Left colon (tissue), 2 donors: ENCODE results near the gene CD22. TPM values are rescaled to one million over a fixed set of nuclear protein-coding genes. Genes with fewer than 3 reads are reported as not detected.
A peak's percentile ranks its signal among the peaks of the same experiment; 100 is the strongest.

ENCODE experiments used
- ATAC-seq: fragments of 200-7000 bp; cut with Tn5 transposase; one replicate; pipeline ENCODE4 v1.9.1; 2020; ENCODE audit warnings: mild to moderate bottlenecking, moderate library complexity
- DNase-seq, 2 donors: peaks; one replicate each; pipeline ENCODE4 v3.0.0-alpha.2; 2020
- intact Hi-C, 2 donors: fragments of 100-400 bp; cut with DNase I in 1 of 2; cut with micrococcal nuclease in 1 of 2; formaldehyde crosslinking; loops; one replicate each; pipeline versions ENCODE4 v1.11.2 to v1.14.0; 2022; cut with DNase I, micrococcal nuclease
- total RNA-seq, 2 donors: library from RNA; stranded (reverse); fragmentation: NEBNext Ultra II Directional; extraction: Animal tissue kit (Norgen Biotek cat#: 25700); gene quantifications; one replicate each; pipeline ENCODE4 v1.2.1, GENCODE V29; 2021
- donor health status: DM: no; HTN: no; CAD: no.
- donor health status: DM: yes; HTN: yes; CAD: no.

Gene CD22
- total RNA-seq, 2 donors from 2014 or later: 2.5 to 3.2 TPM

- DNase-seq: no peak
- no peak for ATAC-seq
- intact Hi-C loops: no loop called here
These were observed 18.7 kb upstream of the CD22 start for GRCh38 chr19:35310331-35310730.

- no peak for ATAC-seq
- intact Hi-C loops: no loop called here
- no peak for DNase-seq
These were observed 18.0 kb upstream of the CD22 start for GRCh38 chr19:35310811-35311465.

GRCh38 chr19:35311901-35312665 lies 16.9 kb upstream of the CD22 start:
- intact Hi-C loops: no loop called here
- ATAC-seq: no peak
- DNase-seq: no peak

- intact Hi-C loops: no loop called here
- DNase-seq (no peak), ATAC-seq (no peak)
These were observed 15.4 kb upstream of the CD22 start for GRCh38 chr19:35313587-35313986.

- no peak for ATAC-seq
- no peak for DNase-seq
- intact Hi-C loops: no loop called here
These were observed 15.0 kb upstream of the CD22 start for GRCh38 chr19:35314031-35314430.

- DNase-seq: no peak
- intact Hi-C loops: no loop called here
- no peak for ATAC-seq
These were observed 14.0 kb upstream of the CD22 start for GRCh38 chr19:35314858-35315470.

- intact Hi-C loops: no loop called here
- no peak for ATAC-seq
- DNase-seq: no peak
These were observed 13.1 kb upstream of the CD22 start for GRCh38 chr19:35315883-35316282.

GRCh38 chr19:35316560-35316959 lies 12.4 kb upstream of the CD22 start:
- ATAC-seq (no peak), DNase-seq (no peak)

GRCh38 chr19:35317464-35318043 lies 11.4 kb upstream of the CD22 start:
- DNase-seq: no peak
- intact Hi-C loops: no loop called here
- ATAC-seq: no peak

More at GRCh38 chr19:35316560-35316959, 12.4 kb upstream of the CD22 start:
- intact Hi-C loops: no loop called here

GRCh38 chr19:35318679-35319448 lies 10.1 kb upstream of the CD22 start:
- DNase-seq (peak in 1 of 2 donors; percentile 36), ATAC-seq (no peak)
- intact Hi-C loops: no loop called here

GRCh38 chr19:35320065-35320713 lies 8.8 kb upstream of the CD22 start:
- intact Hi-C loops: no loop called here
- no peak for DNase-seq
- no peak for ATAC-seq

- intact Hi-C loops: no loop called here
- ATAC-seq (no peak), DNase-seq (no peak)
These were observed 7.7 kb upstream of the CD22 start for GRCh38 chr19:35321291-35321690.

GRCh38 chr19:35322014-35322413 lies 7.0 kb upstream of the CD22 start:
- DNase-seq (no peak), ATAC-seq (no peak)
- intact Hi-C loops: no loop called here

GRCh38 chr19:35327642-35328041 lies 1.3 kb upstream of the CD22 start:
- ATAC-seq (no peak), DNase-seq (no peak)
- intact Hi-C loops: no loop called here

GRCh38 chr19:35329323-35329722 lies 336 bp downstream of the CD22 start:
- DNase-seq: no peak
- no peak for ATAC-seq
- intact Hi-C loops: no loop called here

- DNase-seq (peak in 1 of 2 donors; percentile 33), ATAC-seq (no peak)
- intact Hi-C loops: no loop called here
These were observed 1.5 kb downstream of the CD22 start for GRCh38 chr19:35330475-35330874.

GRCh38 chr19:35331551-35332214 lies 2.7 kb downstream of the CD22 start:
- ATAC-seq: no peak

GRCh38 chr19:35332817-35333216 lies 3.8 kb downstream of the CD22 start:
- ATAC-seq (no peak), DNase-seq (no peak)
- intact Hi-C loops: no loop called here

More at GRCh38 chr19:35331551-35332214, 2.7 kb downstream of the CD22 start:
- DNase-seq: no peak
- intact Hi-C loops: no loop called here
